ENCODE data around the gene OR2AT4.

GRCh38 chr11:75031771-75032549 lies 64.7 kb downstream of the OR2AT4 start:
- TF ChIP-seq POLR2A (IDR thresholded peaks at IDR 0.05): no peak
- TF ChIP-seq, protein P1, sequence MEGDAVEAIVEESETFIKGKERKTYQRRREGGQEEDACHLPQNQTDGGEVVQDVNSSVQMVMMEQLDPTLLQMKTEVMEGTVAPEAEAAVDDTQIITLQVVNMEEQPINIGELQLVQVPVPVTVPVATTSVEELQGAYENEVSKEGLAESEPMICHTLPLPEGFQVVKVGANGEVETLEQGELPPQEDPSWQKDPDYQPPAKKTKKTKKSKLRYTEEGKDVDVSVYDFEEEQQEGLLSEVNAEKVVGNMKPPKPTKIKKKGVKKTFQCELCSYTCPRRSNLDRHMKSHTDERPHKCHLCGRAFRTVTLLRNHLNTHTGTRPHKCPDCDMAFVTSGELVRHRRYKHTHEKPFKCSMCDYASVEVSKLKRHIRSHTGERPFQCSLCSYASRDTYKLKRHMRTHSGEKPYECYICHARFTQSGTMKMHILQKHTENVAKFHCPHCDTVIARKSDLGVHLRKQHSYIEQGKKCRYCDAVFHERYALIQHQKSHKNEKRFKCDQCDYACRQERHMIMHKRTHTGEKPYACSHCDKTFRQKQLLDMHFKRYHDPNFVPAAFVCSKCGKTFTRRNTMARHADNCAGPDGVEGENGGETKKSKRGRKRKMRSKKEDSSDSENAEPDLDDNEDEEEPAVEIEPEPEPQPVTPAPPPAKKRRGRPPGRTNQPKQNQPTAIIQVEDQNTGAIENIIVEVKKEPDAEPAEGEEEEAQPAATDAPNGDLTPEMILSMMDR (IDR thresholded peaks at IDR 0.05): peak; percentile 29 to 73 (median 72)
